ENCODE results near the gene KCTD17. TPM values are rescaled to one million over a fixed set of nuclear protein-coding genes. Genes with fewer than 3 reads are reported as not detected.

KCTD17 gene
- total RNA-seq, 3 donors from 2014 or later = 8.2 to 17.4 (median 11.1) TPM

- Histone ChIP-seq H3K4me1 (peaks cover 0 to 15% of the 10 kb centered on the region in 2 donors), H3K9me3 (no peaks in the 10 kb centered on the region), H3K27ac (peak within 1 kb of the TSS; percentile 88 to 96), H3K4me3 (peak within 1 kb of the TSS; percentile 91 to 98 (median 94)), H3K27me3 (no peaks in the 10 kb centered on the region), H3K36me3 (no peaks in the 10 kb centered on the region)
- intact Hi-C loops (cut with DNase I; ENCODE audit: low total_unique reads) = no loop called here
- no peak for TF ChIP-seq POLR2AphosphoS5 (IDR thresholded peaks at IDR 0.05)
- TF ChIP-seq POLR2A (IDR thresholded peaks at IDR 0.05) = no peak
- TF ChIP-seq CTCF (IDR thresholded peaks at IDR 0.05) = peak in 1 of 3 donors; percentile 97
- DNase-seq (ENCODE audit: low spot score in 2 of 2) = peak in 1 of 2 donors; percentile 39
These were observed 32.0 kb upstream of the KCTD17 start, which contains the start of the genes MPST and TST for GRCh38 chr22:37019309-37020191. Gene MPST, plus strand, starts transcription at chr22:37019742. Its CDS starts 95 bp downstream, at chr22:37019837. Gene TST, minus strand, starts transcription at chr22:37019447. Its CDS starts 715 bp downstream, at chr22:37018732.

- H3K36me3 ChIP-seq = no peaks in the 10 kb centered on the region
- no peak for TF ChIP-seq POLR2AphosphoS5 (IDR thresholded peaks at IDR 0.05)
- TF ChIP-seq POLR2A (IDR thresholded peaks at IDR 0.05) = no peak
- TF ChIP-seq CTCF (IDR thresholded peaks at IDR 0.05) = no peak
- peak overlapping the region; percentile 91 to 98 (median 94) for H3K4me3 ChIP-seq
- no peaks in the 10 kb centered on the region for H3K9me3 ChIP-seq
- H3K27me3 ChIP-seq = no peaks in the 10 kb centered on the region
- intact Hi-C loops (cut with DNase I; ENCODE audit: low total_unique reads) = no loop called here
- DNase-seq (ENCODE audit: low spot score in 2 of 2) = no peak
- peak overlapping the region; percentile 88 to 96 for H3K27ac ChIP-seq
- peaks cover 0 to 15% of the 10 kb centered on the region in 2 donors for H3K4me1 ChIP-seq
These were observed 31.4 kb upstream of the KCTD17 start for GRCh38 chr22:37020192-37020479.

GRCh38 chr22:37021041-37021440 lies 30.5 kb upstream of the KCTD17 start:
- H3K9me3 ChIP-seq = no peaks in the 10 kb centered on the region
- intact Hi-C loops (cut with DNase I; ENCODE audit: low total_unique reads) = no loop called here
- no peak overlapping the region for H3K27ac ChIP-seq
- no peaks in the 10 kb centered on the region for H3K36me3 ChIP-seq
- DNase-seq (ENCODE audit: low spot score in 2 of 2) = no peak
- H3K4me1 ChIP-seq = peaks cover 0 to 15% of the 10 kb centered on the region in 2 donors
- peak overlapping the region in 2 of 3 donors; percentile 91 to 98 for H3K4me3 ChIP-seq
- H3K27me3 ChIP-seq = no peaks in the 10 kb centered on the region
- TF ChIP-seq POLR2AphosphoS5 (IDR thresholded peaks at IDR 0.05) (no peak), POLR2A (IDR thresholded peaks at IDR 0.05) (no peak), CTCF (IDR thresholded peaks at IDR 0.05) (no peak)

GRCh38 chr22:37021710-37022482 lies 29.6 kb upstream of the KCTD17 start:
- Histone ChIP-seq H3K36me3 (no peaks in the 10 kb centered on the region), H3K4me3 (no peak overlapping the region), H3K4me1 (peaks cover 0 to 15% of the 10 kb centered on the region in 2 donors), H3K27ac (no peak overlapping the region), H3K9me3 (no peaks in the 10 kb centered on the region), H3K27me3 (no peaks in the 10 kb centered on the region)
- no peak for DNase-seq (ENCODE audit: low spot score in 2 of 2)
- TF ChIP-seq POLR2A (IDR thresholded peaks at IDR 0.05) (no peak), CTCF (IDR thresholded peaks at IDR 0.05) (peak in 2 of 3 donors; percentile 43 to 45), POLR2AphosphoS5 (IDR thresholded peaks at IDR 0.05) (no peak)
- intact Hi-C loops (cut with DNase I; ENCODE audit: low total_unique reads) = no loop called here
